ENCODE data around the gene TSTD2.

GRCh38 chr9:97617939-97618416 lies 15.2 kb downstream of the TSTD2 start:
- no peak for TF ChIP-seq CTCF (IDR thresholded peaks at IDR 0.05)
- no peak for TF ChIP-seq POLR2A (IDR thresholded peaks at IDR 0.05)
